Hematopoietic multipotent progenitor cell treated with erythropoietin and hydrocortisone succinate and interleukin-3 and kit ligand, for 6 days (in vitro differentiated cells): ENCODE data around the gene AGER.

Experiments
- DNase-seq: peaks from one replicate; pipeline ENCODE4 v3.0.0-alpha.2; 2015

The AGER gene

GRCh38 chr6:32167761-32168262, 16.2 kb downstream of the AGER start:
- peak; percentile 96 for DNase-seq

- no peak for DNase-seq
Measured at GRCh38 chr6:32167154-32167760, 16.8 kb downstream of the AGER start.

- no peak for DNase-seq
Measured at GRCh38 chr6:32166411-32167061, 17.5 kb downstream of the AGER start.

GRCh38 chr6:32164295-32164694, 19.8 kb downstream of the AGER start, which contains the start of gene EGFL8:
Gene EGFL8 (plus strand): TSS chr6:32164595. CDS start chr6:32166166, 1,571 bp downstream.
- DNase-seq: no peak

GRCh38 chr6:32163559-32164258, 20.3 kb downstream of the AGER start:
- no peak for DNase-seq

GRCh38 chr6:32158052-32158451, 26.0 kb downstream of the AGER start:
- DNase-seq: no peak

GRCh38 chr6:32156891-32157290, 27.2 kb downstream of the AGER start:
- no peak for DNase-seq

GRCh38 chr6:32154514-32155161, 29.4 kb downstream of the AGER start:
- no peak for DNase-seq

GRCh38 chr6:32153564-32154513, 30.2 kb downstream of the AGER start, which contains the start of gene PPT2:
Gene PPT2 (plus strand): TSS chr6:32154141. CDS start chr6:32154595, 454 bp downstream.
- DNase-seq: peak; percentile 96

- no peak for DNase-seq
Measured at GRCh38 chr6:32152769-32153563, 31.1 kb downstream of the AGER start.

GRCh38 chr6:32151863-32152768, 31.9 kb downstream of the AGER start, which contains the start of gene PRRT1:
Gene PRRT1 (minus strand): TSS chr6:32151939. CDS start chr6:32151827, 112 bp downstream.
- no peak for DNase-seq

- no peak for DNase-seq
Measured at GRCh38 chr6:32151181-32151862, 32.7 kb downstream of the AGER start.

GRCh38 chr6:32149932-32150870, 33.9 kb downstream of the AGER start:
- DNase-seq: no peak

GRCh38 chr6:32149092-32149755, 34.8 kb downstream of the AGER start:
- DNase-seq: no peak

- peak; percentile 93 for DNase-seq
Measured at GRCh38 chr6:32148289-32149091, 35.6 kb downstream of the AGER start.

- peak; percentile 60 for DNase-seq
Measured at GRCh38 chr6:32147401-32148132, 36.5 kb downstream of the AGER start.
